Bronchial epithelial cell (primary cell): ENCODE results near the gene SMARCB1. TPM values are rescaled to one million over a fixed set of nuclear protein-coding genes. Genes with fewer than 3 reads are reported as not detected.
A peak's percentile ranks its signal among the peaks of the same experiment; 100 is the strongest.

Experiments used
- DNase-seq: peaks from one replicate; pipeline ENCODE4 v3.0.0-alpha.2; 2010; ENCODE audit warnings: low read depth
- FAIRE-seq: peaks from 2 replicates; lab custom pipeline; 2011; peaks lifted over from hg19 to GRCh38; lab: Jason Lieb, UNC
- H3K27me3 ChIP-seq: 2 replicates; pipeline ENCODE4 v1.5.1; 2011; ENCODE audit warnings: low read length; ENCODE audit not compliant: control insufficient read depth, insufficient read depth
- H3K36me3 ChIP-seq: 2 replicates; pipeline ENCODE4 v1.5.1; 2011; ENCODE audit warnings: low read length; ENCODE audit not compliant: control insufficient read depth, insufficient read depth
- H3K4me3 ChIP-seq: 2 replicates; pipeline ENCODE4 v1.5.1; 2011; ENCODE audit warnings: mild to moderate bottlenecking, low read depth, low read length, control low read depth
- total RNA-seq: library from RNA; depleted of rRNA; stranded (reverse); fragments of >200 nt; gene quantifications from 2 replicates; pipeline ENCODE4 v1.2.1, GENCODE V29; 2014
- TF ChIP-seq, protein P1 (sequence below): IDR thresholded peaks from 2 replicates; pipeline ENCODE4 v1.5.1; 2011; ENCODE audit warnings: mild to moderate bottlenecking, moderate library complexity, low read length, control low read depth, inconsistent platforms; ENCODE audit not compliant: insufficient read depth, severe bottlenecking

The SMARCB1 gene
- total RNA-seq, result 19.5 and 21.5 TPM in 2 replicates

DNA sequence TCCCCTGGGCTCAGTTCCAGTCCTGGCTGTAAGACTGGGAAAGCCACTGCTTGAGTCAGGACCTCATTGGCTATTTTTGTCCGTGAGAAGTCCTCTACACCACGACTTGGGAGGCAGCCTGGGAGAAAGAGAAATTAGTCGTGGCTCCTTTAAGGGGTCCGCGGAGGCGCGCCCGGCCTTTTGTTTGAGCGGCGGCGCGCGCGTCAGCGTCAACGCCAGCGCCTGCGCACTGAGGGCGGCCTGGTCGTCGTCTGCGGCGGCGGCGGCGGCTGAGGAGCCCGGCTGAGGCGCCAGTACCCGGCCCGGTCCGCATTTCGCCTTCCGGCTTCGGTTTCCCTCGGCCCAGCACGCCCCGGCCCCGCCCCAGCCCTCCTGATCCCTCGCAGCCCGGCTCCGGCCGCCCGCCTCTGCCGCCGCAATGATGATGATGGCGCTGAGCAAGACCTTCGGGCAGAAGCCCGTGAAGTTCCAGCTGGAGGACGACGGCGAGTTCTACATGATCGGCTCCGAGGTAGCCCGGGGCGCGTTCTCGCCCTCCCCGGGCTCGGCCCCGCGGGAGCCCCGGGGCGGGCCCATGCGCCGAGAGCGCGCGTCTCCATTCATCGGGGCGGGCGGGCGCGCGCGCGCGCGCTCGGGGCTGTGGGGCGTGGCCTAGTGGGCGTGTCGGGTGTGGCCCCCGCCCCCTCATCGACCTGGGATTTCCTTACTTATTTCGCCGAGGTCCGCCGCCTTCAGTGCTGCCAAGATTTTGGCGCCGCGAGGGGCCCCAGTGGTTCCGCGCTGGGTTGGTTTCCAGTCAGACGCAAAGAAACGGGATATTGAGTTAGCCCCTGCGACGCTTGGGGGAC, at the start of gene SMARCB1:
SMARCB1 (plus strand) TSS at position 215 of the 848 bp plus-strand sequence; CDS start at position 419, 204 bp downstream.
- Histone ChIP-seq H3K27me3 (no peaks in the 10 kb centered on the region), H3K4me3 (peak within 1 kb of the TSS; percentile 72), H3K36me3 (peaks cover 2% of the 10 kb centered on the region)
- no peak for FAIRE-seq
- DNase-seq, result peak; percentile 51
- TF ChIP-seq, protein P1, sequence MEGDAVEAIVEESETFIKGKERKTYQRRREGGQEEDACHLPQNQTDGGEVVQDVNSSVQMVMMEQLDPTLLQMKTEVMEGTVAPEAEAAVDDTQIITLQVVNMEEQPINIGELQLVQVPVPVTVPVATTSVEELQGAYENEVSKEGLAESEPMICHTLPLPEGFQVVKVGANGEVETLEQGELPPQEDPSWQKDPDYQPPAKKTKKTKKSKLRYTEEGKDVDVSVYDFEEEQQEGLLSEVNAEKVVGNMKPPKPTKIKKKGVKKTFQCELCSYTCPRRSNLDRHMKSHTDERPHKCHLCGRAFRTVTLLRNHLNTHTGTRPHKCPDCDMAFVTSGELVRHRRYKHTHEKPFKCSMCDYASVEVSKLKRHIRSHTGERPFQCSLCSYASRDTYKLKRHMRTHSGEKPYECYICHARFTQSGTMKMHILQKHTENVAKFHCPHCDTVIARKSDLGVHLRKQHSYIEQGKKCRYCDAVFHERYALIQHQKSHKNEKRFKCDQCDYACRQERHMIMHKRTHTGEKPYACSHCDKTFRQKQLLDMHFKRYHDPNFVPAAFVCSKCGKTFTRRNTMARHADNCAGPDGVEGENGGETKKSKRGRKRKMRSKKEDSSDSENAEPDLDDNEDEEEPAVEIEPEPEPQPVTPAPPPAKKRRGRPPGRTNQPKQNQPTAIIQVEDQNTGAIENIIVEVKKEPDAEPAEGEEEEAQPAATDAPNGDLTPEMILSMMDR, result no peak

DNA sequence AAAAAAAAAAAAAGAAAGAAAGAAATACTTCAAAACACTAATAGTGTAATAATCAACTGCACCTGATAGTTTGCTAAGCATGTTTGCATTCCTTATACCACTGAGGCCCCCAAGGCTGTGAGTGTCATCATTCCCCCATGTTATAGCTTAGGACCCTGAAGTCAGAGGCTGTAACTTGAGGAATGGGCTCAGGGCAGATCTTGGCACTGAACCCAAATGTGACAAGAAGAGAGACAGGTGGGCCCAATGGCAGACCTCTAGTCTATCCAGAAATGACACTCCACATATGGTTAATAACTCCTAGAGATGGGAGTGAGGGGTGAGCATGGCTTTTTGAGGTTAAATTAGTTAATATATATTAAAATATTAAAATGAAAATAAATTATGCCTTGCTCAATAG, 49.1 kb upstream of the SMARCB1 start:
- no peak for FAIRE-seq
- TF ChIP-seq, protein P1, result no peak
- no peak overlapping the region for H3K4me3 ChIP-seq

DNA sequence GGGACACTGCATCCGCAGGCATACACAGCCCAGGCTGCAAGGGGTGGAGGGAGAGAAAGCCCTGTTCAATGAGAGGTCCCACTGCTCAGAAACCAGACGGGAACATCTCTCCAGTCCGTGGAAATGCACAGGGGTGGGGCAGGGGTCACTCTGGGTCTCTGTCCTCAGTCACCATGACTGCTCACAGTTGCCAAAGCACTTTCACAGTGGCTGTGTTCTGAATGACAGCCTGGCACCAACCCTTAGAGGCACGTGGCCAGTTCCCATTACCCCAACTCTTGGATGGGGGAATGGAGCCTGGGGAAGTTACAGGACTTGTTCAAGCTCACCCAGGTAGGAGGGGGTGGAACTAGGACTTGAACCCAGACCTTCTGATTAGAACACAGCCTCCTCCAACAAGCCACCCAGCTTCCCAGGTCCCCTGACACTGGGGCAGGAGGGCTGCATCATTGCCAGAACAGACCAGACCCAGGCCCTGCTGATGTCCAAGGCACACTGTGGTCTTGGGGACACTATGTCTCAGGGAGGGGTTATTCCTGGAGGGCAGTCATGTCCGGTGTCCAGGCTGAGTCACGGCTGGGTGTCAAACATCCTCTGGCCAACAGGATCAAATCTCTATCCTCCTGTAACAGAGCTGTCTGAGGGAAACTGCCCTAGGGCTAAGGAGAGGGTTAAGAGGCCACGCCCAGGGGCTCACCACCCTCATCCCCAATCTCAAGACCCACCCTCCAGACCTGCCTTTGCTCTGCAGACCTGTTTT, 44.1 kb upstream of the SMARCB1 start:
- Histone ChIP-seq H3K36me3 (peaks cover 4% of the 10 kb centered on the region), H3K4me3 (no peak overlapping the region), H3K27me3 (no peaks in the 10 kb centered on the region)
- FAIRE-seq (peak; percentile 43), DNase-seq (no peak)
- TF ChIP-seq, protein P1, result no peak

More for the DNA sequence above, 49.1 kb upstream of the SMARCB1 start:
- no peaks in the 10 kb centered on the region for H3K27me3 ChIP-seq
- DNase-seq, result no peak
- H3K36me3 ChIP-seq, result peaks cover under 1% of the 10 kb centered on the region

DNA sequence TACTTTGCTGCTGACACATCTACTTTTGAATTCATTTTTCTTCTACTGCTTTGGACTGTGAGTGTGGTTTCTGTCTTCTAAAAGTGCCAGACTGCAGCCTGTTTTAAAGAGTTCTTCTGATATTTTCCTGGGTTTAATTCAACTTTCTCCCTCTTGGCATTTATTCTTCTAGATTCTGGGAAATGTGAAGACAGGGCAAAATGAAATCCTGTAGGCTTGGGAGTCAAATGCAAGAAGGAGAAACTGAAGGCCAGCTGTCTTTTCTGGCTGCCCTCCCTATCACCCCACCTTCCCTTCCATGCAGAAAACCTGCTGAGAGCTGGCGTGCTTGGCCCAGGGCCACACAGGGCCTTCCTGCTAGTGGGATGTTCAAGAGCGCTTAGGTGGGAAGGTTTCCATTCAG, 43.5 kb upstream of the SMARCB1 start:
- FAIRE-seq (no peak), DNase-seq (no peak)
- Histone ChIP-seq H3K27me3 (no peaks in the 10 kb centered on the region), H3K36me3 (peaks cover 4% of the 10 kb centered on the region), H3K4me3 (no peak overlapping the region)
- TF ChIP-seq, protein P1, result no peak

DNA sequence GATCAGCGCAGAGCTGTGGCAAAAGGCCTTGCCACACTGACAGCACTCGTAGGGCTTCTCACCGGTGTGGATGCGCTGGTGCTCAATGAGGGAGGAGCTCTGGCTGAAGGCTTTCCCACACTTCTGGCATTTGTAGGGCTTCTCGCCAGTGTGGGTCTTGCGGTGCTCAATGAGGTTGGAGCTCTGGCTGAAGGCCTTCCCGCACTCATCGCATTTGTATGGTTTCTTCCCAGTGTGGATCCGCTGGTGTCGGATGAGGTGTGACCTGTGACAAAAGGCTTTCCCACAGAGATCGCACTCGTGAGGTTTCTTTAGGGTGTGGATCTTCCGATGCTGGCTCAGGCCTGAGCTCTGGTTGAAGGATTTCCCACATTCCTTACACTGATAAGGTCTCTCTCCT, 42.8 kb upstream of the SMARCB1 start:
- TF ChIP-seq, protein P1, result no peak
- DNase-seq, result no peak
- peak; percentile 13 for FAIRE-seq
- Histone ChIP-seq H3K4me3 (no peak overlapping the region), H3K27me3 (no peaks in the 10 kb centered on the region), H3K36me3 (peaks cover 4% of the 10 kb centered on the region)
